Transverse colon (tissue), 4 donors: ENCODE measurements around the gene PLK1. TPM values are rescaled to one million over a fixed set of nuclear protein-coding genes. Genes with fewer than 3 reads are reported as not detected.

Experiments
- DNase-seq: peaks from one replicate; pipeline ENCODE4 v3.0.0-alpha.2; 2019
- H3K27ac ChIP-seq, 4 donors: fragments of 200-600 bp; sonication (generic); 2 replicates each; pipeline ENCODE4 v1.5.1; 2016 to 2018; ENCODE audit warnings: inconsistent platforms in 4 of 4
- H3K27me3 ChIP-seq: fragments of 200-600 bp; sonication (generic); 2 replicates; pipeline ENCODE4 v1.5.1; 2017; ENCODE audit warnings: inconsistent platforms
- H3K36me3 ChIP-seq, 4 donors: fragments of 200-600 bp; sonication (generic); 2 replicates each; pipeline ENCODE4 v1.5.1; 2017 to 2019; ENCODE audit warnings: inconsistent platforms in 4 of 4
- H3K4me1 ChIP-seq, 4 donors: fragments of 200-600 bp; sonication (generic); 2 replicates each; pipeline ENCODE4 v1.5.1; 2017 to 2020; ENCODE audit warnings: inconsistent platforms in 4 of 4
- H3K4me3 ChIP-seq, 4 donors: fragments of 200-600 bp; sonication (generic); 1 replicate in 1 of 4; 2 replicates in 3 of 4; pipeline versions ENCODE4 v1.5.1 to v1.6.1; 2017 to 2019; ENCODE audit warnings: inconsistent platforms in 4 of 4
- H3K9me3 ChIP-seq, 2 donors: fragments of 200-600 bp; sonication (generic); 2 replicates each; pipeline ENCODE4 v1.5.1; 2017 to 2019; ENCODE audit warnings: inconsistent platforms in 2 of 2
- EP300 ChIP-seq: sonication (generic); formaldehyde crosslinking; IDR thresholded peaks from one replicate; pipeline ENCODE4 v1.6.1; 2017; ENCODE audit warnings: antibody characterized with exemption, low read depth
- POLR2A ChIP-seq: fragments of 450-650 bp; IDR thresholded peaks from one replicate; pipeline ENCODE4 v1.6.1; 2016; ENCODE audit warnings: antibody characterized with exemption, mild to moderate bottlenecking, moderate library complexity
- POLR2AphosphoS5 ChIP-seq, 3 donors: sonication (generic); formaldehyde crosslinking; IDR thresholded peaks; one replicate each; pipeline ENCODE4 v1.6.1; 2016; ENCODE audit warnings: antibody characterized with exemption in 3 of 3
- WGBS, 2 donors: methylation state at CpG; one replicate each; pipeline ENCODE4 v1.1.5; 2018; ENCODE audit warnings: low coverage in 1 of 2; 5-methylcytosine and 5-hydroxymethylcytosine counted together
- in situ Hi-C, 4 donors: fragments of 200-750 bp; cut with MboI; loops; one replicate each; pipeline versions ENCODE4 v1.15.0 to v1.15.1; 2017; ENCODE audit warnings: low sequenced_read_pairs in 3 of 4, low pct_ligation_motif_present in 1 of 4, low pct_unique_long_range_greater_than_20kb in 1 of 4
- intact Hi-C: fragments of 100-400 bp; cut with DNase I; formaldehyde crosslinking; loops from one replicate; pipeline ENCODE4 v1.15.1; 2023; ENCODE audit warnings: low total_unique reads
- total RNA-seq, 4 donors: library from RNA; depleted of rRNA; stranded (reverse); fragments of >200 nt; gene quantifications; one replicate each; pipeline ENCODE4 v1.1.0, GENCODE V29; 2016
- TF ChIP-seq, protein P1 (sequence below), 5 experiments: fragments of 200-600 bp in 3 of 5; fragments of 450-650 bp in 2 of 5; sonication (generic) in 3 of 5; IDR thresholded peaks; 1 replicate in 2 of 5; 2 replicates in 3 of 5; pipeline ENCODE4 v1.5.1; 2016 to 2017; ENCODE audit warnings: antibody characterized with exemption in 5 of 5, inconsistent platforms in 3 of 5, mild to moderate bottlenecking in 2 of 5, moderate library complexity in 1 of 5

PLK1 gene
- total RNA-seq, 4 donors from 2014 or later: 1.5 to 20.1 (median 4.3) TPM

GRCh38 chr16:23690771-23691482 lies 12.2 kb downstream of the PLK1 start:
- H3K36me3 ChIP-seq: peaks cover 0 to 35% (median 14%) of the 10 kb centered on the region in 4 donors
- no peaks in the 10 kb centered on the region for H3K9me3 ChIP-seq
- DNase-seq: no peak
- intact Hi-C loops (no loop called here), in situ Hi-C loops (no loop called here)
- 95% methylated on average over 20 of the region's 25 CpGs; no CpG with 5 or more reads in 1 of the 2 donors for WGBS, 2 donors
- no peak overlapping the region for H3K4me3 ChIP-seq
- no peak overlapping the region for H3K27ac ChIP-seq
- no peaks in the 10 kb centered on the region for H3K4me1 ChIP-seq
- no peaks in the 10 kb centered on the region for H3K27me3 ChIP-seq
- TF ChIP-seq EP300 (no peak), POLR2AphosphoS5 (IDR thresholded peaks at IDR 0.05) (no peak), POLR2A (no peak)
- TF ChIP-seq, protein P1, sequence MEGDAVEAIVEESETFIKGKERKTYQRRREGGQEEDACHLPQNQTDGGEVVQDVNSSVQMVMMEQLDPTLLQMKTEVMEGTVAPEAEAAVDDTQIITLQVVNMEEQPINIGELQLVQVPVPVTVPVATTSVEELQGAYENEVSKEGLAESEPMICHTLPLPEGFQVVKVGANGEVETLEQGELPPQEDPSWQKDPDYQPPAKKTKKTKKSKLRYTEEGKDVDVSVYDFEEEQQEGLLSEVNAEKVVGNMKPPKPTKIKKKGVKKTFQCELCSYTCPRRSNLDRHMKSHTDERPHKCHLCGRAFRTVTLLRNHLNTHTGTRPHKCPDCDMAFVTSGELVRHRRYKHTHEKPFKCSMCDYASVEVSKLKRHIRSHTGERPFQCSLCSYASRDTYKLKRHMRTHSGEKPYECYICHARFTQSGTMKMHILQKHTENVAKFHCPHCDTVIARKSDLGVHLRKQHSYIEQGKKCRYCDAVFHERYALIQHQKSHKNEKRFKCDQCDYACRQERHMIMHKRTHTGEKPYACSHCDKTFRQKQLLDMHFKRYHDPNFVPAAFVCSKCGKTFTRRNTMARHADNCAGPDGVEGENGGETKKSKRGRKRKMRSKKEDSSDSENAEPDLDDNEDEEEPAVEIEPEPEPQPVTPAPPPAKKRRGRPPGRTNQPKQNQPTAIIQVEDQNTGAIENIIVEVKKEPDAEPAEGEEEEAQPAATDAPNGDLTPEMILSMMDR (IDR thresholded peaks at IDR 0.05): no peak

DNA sequence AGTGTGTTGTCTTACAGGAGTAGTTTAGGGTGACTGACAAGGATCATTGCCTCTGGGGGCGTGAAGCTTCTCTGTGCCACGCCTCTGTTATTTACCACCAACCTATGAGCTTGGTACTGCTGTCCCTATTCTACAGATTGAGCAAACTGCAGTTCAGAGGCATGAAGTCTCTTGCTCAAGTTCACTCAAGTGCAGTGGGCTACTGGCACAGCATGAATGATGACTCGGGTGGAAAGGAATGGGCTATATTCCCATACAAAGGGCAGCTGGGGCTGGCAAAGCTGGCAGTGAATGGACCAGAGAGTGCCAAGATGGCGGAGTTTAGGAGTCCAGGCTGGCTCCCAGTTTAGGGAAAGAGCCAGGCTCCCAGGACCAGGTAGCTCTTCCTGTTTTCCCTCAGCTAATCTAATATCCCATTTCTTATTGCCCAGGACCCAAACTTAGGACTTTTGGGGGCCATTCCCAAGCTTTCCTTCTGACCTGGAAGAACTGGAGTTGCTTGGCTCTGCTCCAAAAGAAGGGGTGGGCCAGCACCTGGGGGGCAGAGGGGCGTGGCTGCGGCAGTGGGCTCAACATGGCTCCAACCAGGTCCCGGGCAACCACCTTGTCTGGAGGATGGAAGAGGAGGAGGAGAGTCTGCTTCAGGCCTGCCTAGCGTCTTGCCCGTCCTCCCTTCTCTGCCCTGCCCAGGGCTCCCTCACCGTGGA lies 12.9 kb downstream of the PLK1 start:
- intact Hi-C loops: no loop called here
- 96% methylated on average over 10 of the region's 10 CpGs; no CpG with 5 or more reads in 1 of the 2 donors for WGBS, 2 donors
- Histone ChIP-seq H3K9me3 (no peaks in the 10 kb centered on the region), H3K4me1 (no peaks in the 10 kb centered on the region), H3K27ac (no peak overlapping the region), H3K4me3 (no peak overlapping the region), H3K27me3 (no peaks in the 10 kb centered on the region), H3K36me3 (peaks cover 0 to 32% (median 14%) of the 10 kb centered on the region in 4 donors)
- TF ChIP-seq, protein P1 (IDR thresholded peaks at IDR 0.05): no peak
- TF ChIP-seq POLR2AphosphoS5 (IDR thresholded peaks at IDR 0.05) (no peak), EP300 (no peak), POLR2A (no peak)
- in situ Hi-C loops: no loop called here
- DNase-seq: no peak

GRCh38 chr16:23692190-23692837 lies 13.6 kb downstream of the PLK1 start:
- WGBS, 2 donors: 94 to 100% methylated on average over 1 to 6 of the region's 6 CpGs
- TF ChIP-seq EP300: no peak
- TF ChIP-seq POLR2A: no peak
- TF ChIP-seq, protein P1 (IDR thresholded peaks at IDR 0.05): no peak
- TF ChIP-seq POLR2AphosphoS5 (IDR thresholded peaks at IDR 0.05): no peak
- Histone ChIP-seq H3K4me1 (no peaks in the 10 kb centered on the region), H3K36me3 (peaks cover 0 to 28% (median 11%) of the 10 kb centered on the region in 4 donors), H3K27me3 (no peaks in the 10 kb centered on the region), H3K9me3 (no peaks in the 10 kb centered on the region), H3K4me3 (no peak overlapping the region), H3K27ac (no peak overlapping the region)
- intact Hi-C loops: no loop called here
- DNase-seq: no peak
- in situ Hi-C loops: no loop called here

- WGBS, 2 donors: 95% methylated on average over 4 of the region's 4 CpGs; no CpG with 5 or more reads in 1 of the 2 donors
These were observed 15.6 kb downstream of the PLK1 start for GRCh38 chr16:23694265-23694643.

More at GRCh38 chr16:23694265-23694643, 15.6 kb downstream of the PLK1 start:
- H3K4me1 ChIP-seq: peaks cover 0 to 5% (median 2%) of the 10 kb centered on the region in 4 donors
- TF ChIP-seq POLR2A (no peak), EP300 (no peak), POLR2AphosphoS5 (IDR thresholded peaks at IDR 0.05) (no peak)
- TF ChIP-seq, protein P1 (IDR thresholded peaks at IDR 0.05): no peak
- no peak for DNase-seq
- no peaks in the 10 kb centered on the region for H3K27me3 ChIP-seq
- in situ Hi-C loops: no loop called here
- no peak overlapping the region for H3K4me3 ChIP-seq
- H3K36me3 ChIP-seq: peaks cover 0 to 18% (median 8%) of the 10 kb centered on the region in 4 donors
- intact Hi-C loops: no loop called here
- no peak overlapping the region for H3K27ac ChIP-seq
- no peaks in the 10 kb centered on the region for H3K9me3 ChIP-seq
